ENCODE results near the gene KCNJ9.
A peak's percentile ranks its signal among the peaks of the same experiment; 100 is the strongest.
"Not testable (repeated sequence)": the region's sequence is repeated elsewhere in the genome, so short reads cannot be mapped to it uniquely, and the experiment has no call there.

Gene KCNJ9

GRCh38 chr1:160108888-160109662 lies 27.7 kb downstream of the KCNJ9 start:
- peak; percentile 60 for DNase-seq (ENCODE audit: low spot score)
- TF ChIP-seq, protein P1, sequence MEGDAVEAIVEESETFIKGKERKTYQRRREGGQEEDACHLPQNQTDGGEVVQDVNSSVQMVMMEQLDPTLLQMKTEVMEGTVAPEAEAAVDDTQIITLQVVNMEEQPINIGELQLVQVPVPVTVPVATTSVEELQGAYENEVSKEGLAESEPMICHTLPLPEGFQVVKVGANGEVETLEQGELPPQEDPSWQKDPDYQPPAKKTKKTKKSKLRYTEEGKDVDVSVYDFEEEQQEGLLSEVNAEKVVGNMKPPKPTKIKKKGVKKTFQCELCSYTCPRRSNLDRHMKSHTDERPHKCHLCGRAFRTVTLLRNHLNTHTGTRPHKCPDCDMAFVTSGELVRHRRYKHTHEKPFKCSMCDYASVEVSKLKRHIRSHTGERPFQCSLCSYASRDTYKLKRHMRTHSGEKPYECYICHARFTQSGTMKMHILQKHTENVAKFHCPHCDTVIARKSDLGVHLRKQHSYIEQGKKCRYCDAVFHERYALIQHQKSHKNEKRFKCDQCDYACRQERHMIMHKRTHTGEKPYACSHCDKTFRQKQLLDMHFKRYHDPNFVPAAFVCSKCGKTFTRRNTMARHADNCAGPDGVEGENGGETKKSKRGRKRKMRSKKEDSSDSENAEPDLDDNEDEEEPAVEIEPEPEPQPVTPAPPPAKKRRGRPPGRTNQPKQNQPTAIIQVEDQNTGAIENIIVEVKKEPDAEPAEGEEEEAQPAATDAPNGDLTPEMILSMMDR (IDR thresholded peaks at IDR 0.05; ENCODE audit: extremely low read depth, missing control alignments) = peak; percentile 45

DNA sequence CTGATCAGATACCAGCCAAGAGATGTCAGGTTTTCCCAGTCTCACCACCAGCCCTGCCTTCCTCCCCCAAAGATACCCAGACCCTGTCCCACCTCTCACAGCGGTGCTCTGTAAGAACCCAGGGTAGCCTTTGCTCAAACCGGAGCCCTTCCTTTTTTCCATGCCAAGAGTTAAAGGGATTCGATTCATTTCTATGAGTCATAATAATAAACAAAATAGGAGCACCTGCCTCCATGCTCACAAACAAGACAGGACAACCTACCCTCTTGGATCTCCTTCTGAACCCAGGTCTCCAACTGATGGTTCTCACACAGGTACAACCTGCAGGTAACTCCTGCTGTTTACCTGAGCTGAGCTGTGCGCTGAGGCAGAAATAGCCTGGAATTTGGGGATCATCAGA lies 28.3 kb downstream of the KCNJ9 start:
- TF ChIP-seq, protein P1 (IDR thresholded peaks at IDR 0.05; ENCODE audit: extremely low read depth, missing control alignments) = no peak

DNA sequence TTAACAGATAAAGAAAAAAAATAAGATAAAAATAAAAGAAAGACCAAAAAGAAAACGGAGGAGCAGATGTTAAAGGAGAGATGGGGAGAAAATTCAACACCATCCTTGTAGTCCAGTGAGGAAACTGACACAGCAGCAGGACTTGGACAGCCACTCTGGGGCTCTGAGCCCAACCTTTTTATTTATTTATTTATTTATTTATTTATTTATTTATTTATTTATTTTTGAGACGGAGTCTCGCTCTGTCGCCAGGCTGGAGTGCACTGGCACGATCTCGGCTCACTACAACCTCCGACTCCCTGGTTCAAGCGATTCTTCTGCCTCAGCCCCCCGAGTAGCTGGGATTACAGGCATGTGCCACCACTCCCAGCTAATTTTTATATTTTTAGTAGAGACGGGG lies 30.1 kb downstream of the KCNJ9 start:
- DNase-seq (ENCODE audit: low spot score) = not testable (repeated sequence)

More for the DNA sequence above, 28.3 kb downstream of the KCNJ9 start:
- no peak for DNase-seq (ENCODE audit: low spot score)

DNA sequence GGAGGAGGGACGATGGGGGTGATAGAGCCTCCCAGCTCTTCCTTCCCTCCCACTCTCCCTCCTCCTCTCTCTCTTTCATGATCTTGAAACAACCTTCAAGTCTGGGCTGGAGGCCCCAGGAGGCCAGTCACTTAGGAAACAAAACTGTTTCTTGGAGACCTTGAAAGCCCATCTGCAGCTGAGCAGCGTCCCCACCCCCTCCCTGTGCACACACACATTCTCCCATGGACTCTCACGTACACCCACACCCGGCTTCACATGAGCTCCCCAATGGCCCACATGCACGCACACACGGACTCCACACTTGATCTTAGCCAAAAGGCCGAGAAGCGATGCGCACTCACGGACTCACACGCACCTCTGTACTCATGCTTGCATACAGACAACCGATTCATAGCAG lies 31.0 kb downstream of the KCNJ9 start:
- no peak for DNase-seq (ENCODE audit: low spot score)
- TF ChIP-seq, protein P1 (IDR thresholded peaks at IDR 0.05; ENCODE audit: extremely low read depth, missing control alignments) = no peak

GRCh38 chr1:160113407-160113806 lies 32.1 kb downstream of the KCNJ9 start:
- TF ChIP-seq, protein P1 (IDR thresholded peaks at IDR 0.05; ENCODE audit: extremely low read depth, missing control alignments) = no peak
- no peak for DNase-seq (ENCODE audit: low spot score)

- no peak for DNase-seq (ENCODE audit: low spot score)
- TF ChIP-seq, protein P1 (IDR thresholded peaks at IDR 0.05; ENCODE audit: extremely low read depth, missing control alignments) = no peak
Measured at GRCh38 chr1:160114085-160114484, 32.7 kb downstream of the KCNJ9 start.

GRCh38 chr1:160115545-160116282 lies 34.4 kb downstream of the KCNJ9 start, which contains the start of gene ATP1A2:
Gene ATP1A2, plus strand, starts transcription at chr1:160115759. Its CDS starts 103 bp downstream, at chr1:160115862.
- TF ChIP-seq, protein P1 (IDR thresholded peaks at IDR 0.05; ENCODE audit: extremely low read depth, missing control alignments) = no peak
- no peak for DNase-seq (ENCODE audit: low spot score)
